ENCODE data around the gene NMD3.
A peak's percentile ranks its signal among the peaks of the same experiment; 100 is the strongest.

The NMD3 gene

GRCh38 chr3:161213644-161214043, 7.5 kb upstream of the NMD3 start:
- H3K4me3 ChIP-seq (ENCODE audit: low read length) = no peak overlapping the region
- TF ChIP-seq CTCF (IDR thresholded peaks at IDR 0.05; ENCODE audit: insufficient read depth, low read depth, low read length, missing control alignments) = no peak
- DNase-seq (ENCODE audit: low read depth) = no peak

GRCh38 chr3:161215185-161215584, 5.9 kb upstream of the NMD3 start:
- DNase-seq (ENCODE audit: low read depth) = no peak
- H3K4me3 ChIP-seq (ENCODE audit: low read length) = no peak overlapping the region
- TF ChIP-seq CTCF (IDR thresholded peaks at IDR 0.05; ENCODE audit: insufficient read depth, low read depth, low read length, missing control alignments) = no peak

- no peak for DNase-seq (ENCODE audit: low read depth)
- no peak for TF ChIP-seq CTCF (IDR thresholded peaks at IDR 0.05; ENCODE audit: insufficient read depth, low read depth, low read length, missing control alignments)
- no peak overlapping the region for H3K4me3 ChIP-seq (ENCODE audit: low read length)
Observed at GRCh38 chr3:161217496-161217895, 3.6 kb upstream of the NMD3 start.

GRCh38 chr3:161219495-161219894, 1.6 kb upstream of the NMD3 start:
- TF ChIP-seq CTCF (IDR thresholded peaks at IDR 0.05; ENCODE audit: insufficient read depth, low read depth, low read length, missing control alignments) = no peak
- no peak overlapping the region for H3K4me3 ChIP-seq (ENCODE audit: low read length)
- DNase-seq (ENCODE audit: low read depth) = no peak

GRCh38 chr3:161221806-161222600, 892 bp downstream of the NMD3 start:
- peak overlapping the region; percentile 67 for H3K4me3 ChIP-seq (ENCODE audit: low read length)
- DNase-seq (ENCODE audit: low read depth) = peak; percentile 34
- no peak for TF ChIP-seq CTCF (IDR thresholded peaks at IDR 0.05; ENCODE audit: insufficient read depth, low read depth, low read length, missing control alignments)

GRCh38 chr3:161222662-161223061, 1.6 kb downstream of the NMD3 start:
- peak overlapping the region; percentile 67 for H3K4me3 ChIP-seq (ENCODE audit: low read length)
- DNase-seq (ENCODE audit: low read depth) = no peak
- TF ChIP-seq CTCF (IDR thresholded peaks at IDR 0.05; ENCODE audit: insufficient read depth, low read depth, low read length, missing control alignments) = no peak

- no peak for TF ChIP-seq CTCF (IDR thresholded peaks at IDR 0.05; ENCODE audit: insufficient read depth, low read depth, low read length, missing control alignments)
- H3K4me3 ChIP-seq (ENCODE audit: low read length) = no peak overlapping the region
- DNase-seq (ENCODE audit: low read depth) = no peak
Observed at GRCh38 chr3:161224786-161225185, 3.7 kb downstream of the NMD3 start.
